Measurements from ENCODE around the gene DNMT3A.

Gene DNMT3A

GRCh38 chr2:25341753-25342371 is at the start of gene DNMT3A:
DNMT3A (minus strand) TSS chr2:25341925; CDS start chr2:25313984, 27,941 bp downstream.
- peak; percentile 93 for DNase-seq (ENCODE audit: low spot score)

GRCh38 chr2:25389161-25389560 is 47.4 kb upstream of the DNMT3A start:
- DNase-seq (ENCODE audit: low spot score), result no peak

GRCh38 chr2:25388491-25388890 is 46.8 kb upstream of the DNMT3A start:
- DNase-seq (ENCODE audit: low spot score), result no peak

- no peak for DNase-seq (ENCODE audit: low spot score)
Observed at GRCh38 chr2:25387876-25388449, 46.2 kb upstream of the DNMT3A start.

- no peak for DNase-seq (ENCODE audit: low spot score)
Observed at GRCh38 chr2:25386971-25387875, 45.5 kb upstream of the DNMT3A start.

- no peak for DNase-seq (ENCODE audit: low spot score)
Observed at GRCh38 chr2:25385910-25386309, 44.2 kb upstream of the DNMT3A start.

GRCh38 chr2:25383806-25384205 is 42.1 kb upstream of the DNMT3A start:
- no peak for DNase-seq (ENCODE audit: low spot score)

GRCh38 chr2:25381502-25381901 is 39.8 kb upstream of the DNMT3A start:
- no peak for DNase-seq (ENCODE audit: low spot score)

- no peak for DNase-seq (ENCODE audit: low spot score)
Observed at GRCh38 chr2:25380586-25381375, 39.1 kb upstream of the DNMT3A start.

GRCh38 chr2:25380023-25380422 is 38.3 kb upstream of the DNMT3A start:
- DNase-seq (ENCODE audit: low spot score), result no peak

GRCh38 chr2:25379535-25379934 is 37.8 kb upstream of the DNMT3A start:
- no peak for DNase-seq (ENCODE audit: low spot score)

- no peak for DNase-seq (ENCODE audit: low spot score)
Observed at GRCh38 chr2:25378731-25379490, 37.2 kb upstream of the DNMT3A start.

- no peak for DNase-seq (ENCODE audit: low spot score)
Observed at GRCh38 chr2:25377822-25378421, 36.2 kb upstream of the DNMT3A start.

- peak; percentile 96 for DNase-seq (ENCODE audit: low spot score)
Observed at GRCh38 chr2:25376750-25377621, 35.3 kb upstream of the DNMT3A start.

- DNase-seq (ENCODE audit: low spot score), result no peak
Observed at GRCh38 chr2:25375989-25376545, 34.3 kb upstream of the DNMT3A start.

GRCh38 chr2:25375371-25375988 is 33.8 kb upstream of the DNMT3A start:
- no peak for DNase-seq (ENCODE audit: low spot score)

- DNase-seq (ENCODE audit: low spot score), result no peak
Observed at GRCh38 chr2:25374827-25375226, 33.1 kb upstream of the DNMT3A start.

- DNase-seq (ENCODE audit: low spot score), result no peak
Observed at GRCh38 chr2:25374411-25374810, 32.7 kb upstream of the DNMT3A start.

- no peak for DNase-seq (ENCODE audit: low spot score)
Observed at GRCh38 chr2:25373269-25373981, 31.7 kb upstream of the DNMT3A start.

Data from GM03348 (cell line).